ENCODE measurements around the gene RPS2. TPM values are rescaled to one million over a fixed set of nuclear protein-coding genes. Genes with fewer than 3 reads are reported as not detected.
"Not testable (repeated sequence)": the region's sequence is repeated elsewhere in the genome, so short reads cannot be mapped to it uniquely, and the experiment has no call there.

RPS2 gene
- 1,574 TPM for total RNA-seq

- peak; percentile 97 for DNase-seq
Observed at GRCh38 chr16:1964506-1965395, at the start of gene RPS2. Gene RPS2, minus strand, starts transcription at chr16:1964826. Its CDS starts 201 bp downstream, at chr16:1964625.

- no peak for DNase-seq
Observed at GRCh38 chr16:2013527-2013926, 48.9 kb upstream of the RPS2 start.

- not testable (repeated sequence) for DNase-seq
Observed at GRCh38 chr16:2011726-2012125, 47.1 kb upstream of the RPS2 start.

- peak; percentile 71 for DNase-seq
Observed at GRCh38 chr16:2009791-2010510, 45.3 kb upstream of the RPS2 start, which contains the start of gene ZNF598. Gene ZNF598, minus strand, starts transcription at chr16:2009821.

GRCh38 chr16:2009164-2009711 is 44.6 kb upstream of the RPS2 start:
- no peak for DNase-seq

GRCh38 chr16:2008631-2009163 is 44.1 kb upstream of the RPS2 start:
- no peak for DNase-seq

- no peak for DNase-seq
Observed at GRCh38 chr16:2008009-2008526, 43.4 kb upstream of the RPS2 start.

GRCh38 chr16:2007081-2007836 is 42.6 kb upstream of the RPS2 start:
- DNase-seq = no peak

- no peak for DNase-seq
Observed at GRCh38 chr16:2006317-2006716, 41.7 kb upstream of the RPS2 start.

GRCh38 chr16:2005646-2006045 is 41.0 kb upstream of the RPS2 start:
- no peak for DNase-seq

- DNase-seq = no peak
Observed at GRCh38 chr16:2004795-2005517, 40.3 kb upstream of the RPS2 start.

GRCh38 chr16:2003827-2004641 is 39.4 kb upstream of the RPS2 start:
- peak; percentile 49 for DNase-seq

- DNase-seq = no peak
Observed at GRCh38 chr16:2003231-2003826, 38.7 kb upstream of the RPS2 start.

- DNase-seq = no peak
Observed at GRCh38 chr16:2002406-2003230, 38.0 kb upstream of the RPS2 start.

GRCh38 chr16:2001456-2002355 is 37.1 kb upstream of the RPS2 start:
- no peak for DNase-seq

- DNase-seq = no peak
Observed at GRCh38 chr16:2001035-2001434, 36.4 kb upstream of the RPS2 start.

GRCh38 chr16:1999866-2000514 is 35.4 kb upstream of the RPS2 start:
- DNase-seq = no peak
